ENCODE measurements around the gene ENPP4. TPM values are rescaled to one million over a fixed set of nuclear protein-coding genes. Genes with fewer than 3 reads are reported as not detected.

ENPP4 gene
- total RNA-seq, 2 experiments from 2014 or later = 3.7 to 4.3 TPM

DNA sequence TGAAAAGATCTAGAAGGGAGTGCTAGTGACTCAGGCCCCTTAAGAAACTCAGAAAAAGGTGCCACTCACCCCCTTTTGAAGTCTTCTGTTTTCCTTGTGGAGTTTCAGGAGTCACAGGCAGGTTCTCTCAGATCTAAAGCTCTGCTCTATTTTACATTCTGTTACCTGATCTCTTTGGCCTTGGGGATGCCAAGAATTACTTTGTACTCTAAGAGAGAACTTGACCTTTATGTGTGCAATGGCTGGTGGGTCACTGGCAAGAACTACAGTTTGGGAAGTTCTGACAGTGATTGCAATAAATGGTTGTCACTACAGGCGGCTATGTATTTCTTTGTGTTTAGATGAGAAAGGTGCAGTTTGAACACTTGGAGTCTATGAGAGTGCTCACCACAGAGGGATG is 24.2 kb upstream of the ENPP4 start:
- Histone ChIP-seq H3K4me3 (ENCODE audit: low read length) (no peak overlapping the region), H3K36me3 (ENCODE audit: insufficient read depth, low read length) (no peaks in the 10 kb centered on the region), H3K4me1 (ENCODE audit: insufficient read depth, low read length) (no peaks in the 10 kb centered on the region), H3K27ac (ENCODE audit: low read depth in 1 of 2, low read length in 2 of 2) (no peak overlapping the region), H3K27me3 (ENCODE audit: control insufficient read depth in 1 of 2, insufficient read depth in 2 of 2, low read length in 2 of 2) (no peaks in the 10 kb centered on the region), H3K9me3 (ENCODE audit: control insufficient read depth in 1 of 2, insufficient read depth in 1 of 2, low read length in 2 of 2) (peaks cover 10 to 12% of the 10 kb centered on the region in 2 experiments)
- POLR2A ChIA-PET = interaction anchor here (1.6 kb wide), 1 partner anchor 23 kb away, joined by 4 read pairs; no protein-coding TSS in a partner anchor
- Mint-ChIP-seq H3K4me3 (no peak overlapping the region), H3K27me3 (no peaks in the 10 kb centered on the region), H3K36me3 (ENCODE audit: low read depth) (peaks cover 22% of the 10 kb centered on the region), H3K27ac (no peak overlapping the region), H3K4me1 (ENCODE audit: low read depth) (peaks cover 5% of the 10 kb centered on the region), H3K9me3 (peaks cover 5% of the 10 kb centered on the region)
- TF ChIP-seq, protein P1, sequence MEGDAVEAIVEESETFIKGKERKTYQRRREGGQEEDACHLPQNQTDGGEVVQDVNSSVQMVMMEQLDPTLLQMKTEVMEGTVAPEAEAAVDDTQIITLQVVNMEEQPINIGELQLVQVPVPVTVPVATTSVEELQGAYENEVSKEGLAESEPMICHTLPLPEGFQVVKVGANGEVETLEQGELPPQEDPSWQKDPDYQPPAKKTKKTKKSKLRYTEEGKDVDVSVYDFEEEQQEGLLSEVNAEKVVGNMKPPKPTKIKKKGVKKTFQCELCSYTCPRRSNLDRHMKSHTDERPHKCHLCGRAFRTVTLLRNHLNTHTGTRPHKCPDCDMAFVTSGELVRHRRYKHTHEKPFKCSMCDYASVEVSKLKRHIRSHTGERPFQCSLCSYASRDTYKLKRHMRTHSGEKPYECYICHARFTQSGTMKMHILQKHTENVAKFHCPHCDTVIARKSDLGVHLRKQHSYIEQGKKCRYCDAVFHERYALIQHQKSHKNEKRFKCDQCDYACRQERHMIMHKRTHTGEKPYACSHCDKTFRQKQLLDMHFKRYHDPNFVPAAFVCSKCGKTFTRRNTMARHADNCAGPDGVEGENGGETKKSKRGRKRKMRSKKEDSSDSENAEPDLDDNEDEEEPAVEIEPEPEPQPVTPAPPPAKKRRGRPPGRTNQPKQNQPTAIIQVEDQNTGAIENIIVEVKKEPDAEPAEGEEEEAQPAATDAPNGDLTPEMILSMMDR (IDR thresholded peaks at IDR 0.05) = no peak
- ATAC-seq (ENCODE audit: poor library complexity) (no peak), DNase-seq (no peak)
- intact Hi-C loops (cut with DNase I, micrococcal nuclease) = no loop called here
- CTCF ChIA-PET = interaction anchor here (1.8 kb wide), 1 partner anchor 15 kb away, joined by 4 read pairs; no protein-coding TSS in a partner anchor

DNA sequence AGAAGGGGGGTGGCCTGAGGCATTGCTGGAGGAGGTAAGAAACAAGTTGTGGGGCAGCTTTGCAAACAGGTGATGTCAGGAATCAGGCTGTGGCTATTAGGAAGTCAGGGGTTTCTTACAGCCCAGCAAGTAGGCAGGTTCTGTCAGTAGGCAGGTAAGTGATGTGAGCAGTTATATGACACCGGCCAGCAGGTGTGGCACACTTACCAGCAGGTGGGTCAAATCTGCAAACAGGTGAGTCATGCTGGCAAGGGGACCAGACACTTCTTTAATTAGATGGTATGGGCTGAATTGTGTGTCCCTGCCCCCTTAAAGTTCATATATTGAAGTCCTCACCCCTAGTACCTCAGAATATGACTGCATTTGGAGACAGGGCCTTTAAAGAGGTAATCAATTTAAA is 16.4 kb upstream of the ENPP4 start:
- H3K4me1 ChIP-seq (ENCODE audit: insufficient read depth, low read length) = no peaks in the 10 kb centered on the region
- H3K4me3 Mint-ChIP-seq = no peak overlapping the region
- H3K9me3 Mint-ChIP-seq = peaks cover 3% of the 10 kb centered on the region
- TF ChIP-seq, protein P1 (IDR thresholded peaks at IDR 0.05) = no peak
- H3K36me3 Mint-ChIP-seq (ENCODE audit: low read depth) = peaks cover 36% of the 10 kb centered on the region
- ChIA-PET CTCF (no interaction called here), POLR2A (no interaction called here)
- no peak overlapping the region for H3K27ac Mint-ChIP-seq
- intact Hi-C loops (cut with DNase I, micrococcal nuclease) = no loop called here
- no peaks in the 10 kb centered on the region for H3K4me1 Mint-ChIP-seq (ENCODE audit: low read depth)
- H3K4me3 ChIP-seq (ENCODE audit: low read length) = no peak overlapping the region
- no peaks in the 10 kb centered on the region for H3K27me3 Mint-ChIP-seq
- DNase-seq (no peak), ATAC-seq (ENCODE audit: poor library complexity) (no peak)
- H3K36me3 ChIP-seq (ENCODE audit: insufficient read depth, low read length) = no peaks in the 10 kb centered on the region
- no peak overlapping the region for H3K27ac ChIP-seq (ENCODE audit: low read depth in 1 of 2, low read length in 2 of 2)
- H3K27me3 ChIP-seq (ENCODE audit: control insufficient read depth in 1 of 2, insufficient read depth in 2 of 2, low read length in 2 of 2) = no peaks in the 10 kb centered on the region
- H3K9me3 ChIP-seq (ENCODE audit: control insufficient read depth in 1 of 2, insufficient read depth in 1 of 2, low read length in 2 of 2) = peaks cover 0 to under 1% of the 10 kb centered on the region in 2 experiments

DNA sequence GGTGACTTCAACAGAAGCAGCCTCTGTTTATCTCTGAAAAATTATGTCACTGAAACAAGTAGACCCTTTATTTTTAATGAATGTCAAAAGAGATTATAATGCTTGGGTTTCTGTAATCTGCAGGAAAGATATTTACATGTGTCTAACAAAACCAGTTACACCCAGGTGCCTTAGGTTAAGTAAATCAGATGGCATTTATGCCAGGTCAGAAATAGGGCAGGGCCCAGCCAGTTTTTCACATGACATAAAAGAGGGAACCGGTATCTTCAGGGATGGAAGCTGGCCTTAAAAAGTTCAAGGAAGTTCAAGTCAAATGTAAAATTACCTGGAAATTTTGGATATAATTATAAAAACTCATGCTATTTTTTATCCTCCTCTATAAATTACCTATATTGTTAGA is 14.2 kb upstream of the ENPP4 start:
- Histone ChIP-seq H3K4me1 (ENCODE audit: insufficient read depth, low read length) (peaks cover 11% of the 10 kb centered on the region), H3K9me3 (ENCODE audit: control insufficient read depth in 1 of 2, insufficient read depth in 1 of 2, low read length in 2 of 2) (peaks cover 0 to 8% of the 10 kb centered on the region in 2 experiments), H3K27me3 (ENCODE audit: control insufficient read depth in 1 of 2, insufficient read depth in 2 of 2, low read length in 2 of 2) (no peaks in the 10 kb centered on the region), H3K27ac (ENCODE audit: low read depth in 1 of 2, low read length in 2 of 2) (no peak overlapping the region), H3K36me3 (ENCODE audit: insufficient read depth, low read length) (no peaks in the 10 kb centered on the region), H3K4me3 (ENCODE audit: low read length) (no peak overlapping the region)
- ChIA-PET CTCF (no interaction called here), POLR2A (interaction anchor here (0.6 kb wide), 1 partner anchor 26 kb away, joined by 3 read pairs; no protein-coding TSS in a partner anchor)
- peaks cover 5% of the 10 kb centered on the region for H3K4me1 Mint-ChIP-seq (ENCODE audit: low read depth)
- H3K4me3 Mint-ChIP-seq = no peak overlapping the region
- no peaks in the 10 kb centered on the region for H3K9me3 Mint-ChIP-seq
- ATAC-seq (ENCODE audit: poor library complexity) (no peak), DNase-seq (no peak)
- peaks cover 27% of the 10 kb centered on the region for H3K36me3 Mint-ChIP-seq (ENCODE audit: low read depth)
- TF ChIP-seq, protein P1 (IDR thresholded peaks at IDR 0.05) = no peak
- intact Hi-C loops (cut with DNase I, micrococcal nuclease) = no loop called here
- H3K27ac Mint-ChIP-seq = no peak overlapping the region
- no peaks in the 10 kb centered on the region for H3K27me3 Mint-ChIP-seq

Measured in CD4-positive, alpha-beta T cell (primary cell).